ENCODE measurements around the gene DLGAP4. TPM values are rescaled to one million over a fixed set of nuclear protein-coding genes. Genes with fewer than 3 reads are reported as not detected.
A peak's percentile ranks its signal among the peaks of the same experiment; 100 is the strongest.

The DLGAP4 gene
- polyA plus RNA-seq, 4 donors: 45.2 to 78.3 (median 64.8) TPM

- DNase-seq (ENCODE audit: low read depth in 4 of 4, low spot score in 2 of 4): no peak
Measured at GRCh38 chr20:36525620-36526365, 219.7 kb downstream of the DLGAP4 start.

GRCh38 chr20:36526521-36527011 is 220.4 kb downstream of the DLGAP4 start:
- DNase-seq (ENCODE audit: low read depth in 4 of 4, low spot score in 2 of 4): no peak

GRCh38 chr20:36527331-36528125 is 221.4 kb downstream of the DLGAP4 start:
- no peak for DNase-seq (ENCODE audit: low read depth in 4 of 4, low spot score in 2 of 4)

GRCh38 chr20:36528176-36528874 is 222.2 kb downstream of the DLGAP4 start:
- DNase-seq (ENCODE audit: low read depth in 4 of 4, low spot score in 2 of 4): no peak

DNA sequence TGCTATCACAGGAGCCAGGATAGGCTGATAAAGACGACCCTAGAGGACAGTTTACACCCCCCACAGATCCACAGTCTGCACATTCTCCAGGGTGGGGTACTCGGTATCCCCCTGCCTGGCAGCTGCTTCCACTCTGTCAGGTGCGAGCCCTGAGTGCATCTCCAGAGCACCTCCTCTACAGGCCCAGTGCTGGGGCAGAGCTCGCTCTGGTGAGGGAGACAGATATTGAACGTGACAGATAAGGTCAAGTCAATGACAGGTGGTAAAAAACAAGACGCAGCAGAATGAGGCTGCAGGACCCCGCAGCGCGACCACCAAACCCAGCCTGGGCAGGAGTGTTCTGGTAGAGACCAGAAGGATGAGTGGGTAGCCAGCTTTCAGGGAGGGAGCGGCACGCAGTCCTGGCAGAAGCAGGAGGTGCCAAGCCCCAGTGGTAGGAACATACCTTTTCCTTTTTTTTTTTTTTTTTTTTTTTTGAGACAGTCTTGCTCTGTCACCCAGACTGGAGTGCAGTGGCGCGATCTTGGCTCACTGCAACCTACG is 222.8 kb downstream of the DLGAP4 start:
- no peak for DNase-seq (ENCODE audit: low read depth in 4 of 4, low spot score in 2 of 4)

DNA sequence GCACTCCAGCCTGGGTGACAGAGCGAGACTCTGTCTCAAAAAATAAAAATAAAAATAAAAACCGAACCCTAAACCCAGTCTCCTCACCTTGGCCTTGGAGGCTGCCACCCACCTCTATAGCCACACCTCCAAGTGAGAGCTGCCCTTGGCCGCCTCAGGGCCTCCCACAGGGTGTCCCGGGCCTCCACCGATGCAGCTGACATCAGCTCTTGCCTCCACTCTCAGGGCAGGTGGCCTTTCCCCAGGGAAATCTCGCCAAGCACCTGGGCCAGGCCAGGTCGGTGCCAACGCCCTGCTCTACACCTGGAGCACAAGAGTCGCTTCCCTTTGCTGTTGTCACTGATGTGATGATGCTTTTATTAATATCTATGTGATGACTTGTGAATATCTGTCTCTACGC is 226.2 kb downstream of the DLGAP4 start:
- DNase-seq (ENCODE audit: low read depth in 4 of 4, low spot score in 2 of 4): no peak

GRCh38 chr20:36532822-36533221 is 226.7 kb downstream of the DLGAP4 start:
- no peak for DNase-seq (ENCODE audit: low read depth in 4 of 4, low spot score in 2 of 4)

DNA sequence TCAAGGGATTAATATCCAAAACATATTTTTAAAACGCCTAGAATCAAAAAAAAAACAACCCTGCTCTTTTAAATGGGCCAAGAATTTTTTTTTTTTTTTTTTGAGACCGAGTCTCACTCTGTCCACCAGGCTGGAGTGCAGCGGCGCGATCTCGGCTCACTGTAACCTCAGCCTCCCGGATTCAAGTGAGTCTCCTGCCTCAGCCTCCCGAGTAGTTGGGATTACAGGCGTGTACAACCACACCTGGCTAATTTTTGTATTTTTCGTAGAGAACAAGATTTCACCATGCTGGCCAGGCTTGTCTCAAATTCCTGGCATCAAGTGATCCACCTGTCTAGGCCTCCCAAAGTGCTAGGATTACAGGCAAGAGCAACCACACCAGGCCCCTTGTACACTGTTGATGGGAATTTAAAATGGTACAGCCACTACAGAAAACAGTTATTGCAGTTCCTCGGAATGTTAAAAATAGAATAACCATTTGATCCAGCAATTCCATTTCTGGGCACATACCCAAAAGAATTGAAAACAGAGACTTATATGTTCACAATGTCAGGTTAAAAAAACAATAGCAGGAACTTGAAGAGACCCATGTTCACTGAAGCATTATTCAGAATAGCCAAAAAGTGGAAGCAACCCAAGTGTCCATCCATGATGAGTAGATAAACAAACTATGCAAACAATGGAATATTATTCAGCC is 232.0 kb downstream of the DLGAP4 start:
- DNase-seq (ENCODE audit: low read depth in 4 of 4, low spot score in 2 of 4): no peak

- DNase-seq (ENCODE audit: low read depth in 4 of 4, low spot score in 2 of 4): no peak
Measured at GRCh38 chr20:36540551-36541211, 234.5 kb downstream of the DLGAP4 start.

GRCh38 chr20:36541227-36541767 is 235.2 kb downstream of the DLGAP4 start, which contains the start of gene MYL9:
MYL9 (plus strand) TSS chr20:36541519; CDS start chr20:36544885, 3,366 bp downstream.
- DNase-seq (ENCODE audit: low read depth in 4 of 4, low spot score in 2 of 4): peak in 1 of 4 donors; percentile 59

DNA sequence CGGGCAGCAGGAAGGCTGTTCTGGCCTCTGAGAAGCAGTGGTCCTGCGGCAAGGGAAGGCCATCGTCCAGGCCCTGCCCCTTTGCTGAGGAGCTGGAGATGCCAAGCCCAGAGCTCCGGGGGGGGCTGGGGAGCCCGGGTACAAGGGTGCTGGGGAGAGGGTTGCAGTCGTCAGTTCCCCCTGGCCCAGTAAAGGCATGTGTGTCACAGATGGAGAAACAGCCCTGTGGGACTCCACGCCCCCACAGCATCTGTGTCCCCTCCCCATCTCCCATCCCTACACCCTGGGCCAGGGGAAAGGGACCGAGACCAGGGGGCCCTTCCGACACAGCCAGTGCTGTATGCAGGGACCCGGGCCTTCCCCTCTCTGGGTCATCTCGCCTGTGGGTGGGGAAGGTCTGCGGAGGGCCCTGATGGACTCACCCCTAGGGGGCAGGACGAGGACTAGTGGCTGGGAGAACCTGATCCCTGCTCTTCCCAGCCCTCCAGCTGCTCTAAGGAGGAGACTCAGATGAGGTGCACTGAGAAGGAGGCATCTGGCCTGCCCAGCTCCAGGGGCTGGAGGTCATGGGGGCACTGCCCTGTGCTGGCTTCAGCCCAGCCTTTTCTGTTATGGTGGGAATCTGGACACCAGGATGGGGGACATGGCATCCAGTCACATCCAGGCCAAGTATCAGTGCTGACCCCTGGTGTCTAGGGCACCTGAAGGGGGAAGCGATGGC is 235.8 kb downstream of the DLGAP4 start:
- no peak for DNase-seq (ENCODE audit: low read depth in 4 of 4, low spot score in 2 of 4)

DNA sequence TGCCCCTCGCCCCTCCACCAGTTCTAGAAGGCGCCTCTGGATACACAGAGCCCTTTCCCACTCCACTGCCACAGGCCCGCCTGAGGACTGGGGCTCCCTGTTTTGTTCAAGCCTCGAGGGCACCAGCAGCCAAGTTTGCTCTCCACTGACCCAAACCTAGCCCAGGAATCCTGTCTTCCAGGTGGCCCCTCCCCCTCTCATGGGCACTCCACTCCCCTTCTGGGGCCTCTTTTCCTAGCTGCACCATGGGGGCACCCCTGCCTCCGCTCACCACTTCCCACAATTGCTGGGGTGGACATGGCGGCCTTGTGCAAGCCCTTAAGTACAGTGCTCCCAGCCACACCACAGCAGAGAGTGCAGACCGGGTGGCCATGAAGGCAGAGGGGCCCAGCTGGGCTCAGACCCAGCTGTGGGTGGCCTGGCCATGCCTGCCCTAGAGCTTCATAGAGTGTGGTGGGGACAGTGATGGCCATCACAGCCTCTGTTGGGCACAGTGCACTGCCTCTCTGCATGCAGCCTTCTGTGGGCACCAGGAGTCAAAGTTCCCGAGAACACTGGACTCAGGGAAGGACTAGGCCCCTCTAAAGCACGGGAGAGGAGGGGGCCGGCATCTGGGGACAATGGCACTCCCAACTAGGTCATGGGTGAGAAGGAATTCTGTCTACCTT is 236.5 kb downstream of the DLGAP4 start:
- no peak for DNase-seq (ENCODE audit: low read depth in 4 of 4, low spot score in 2 of 4)

DNA sequence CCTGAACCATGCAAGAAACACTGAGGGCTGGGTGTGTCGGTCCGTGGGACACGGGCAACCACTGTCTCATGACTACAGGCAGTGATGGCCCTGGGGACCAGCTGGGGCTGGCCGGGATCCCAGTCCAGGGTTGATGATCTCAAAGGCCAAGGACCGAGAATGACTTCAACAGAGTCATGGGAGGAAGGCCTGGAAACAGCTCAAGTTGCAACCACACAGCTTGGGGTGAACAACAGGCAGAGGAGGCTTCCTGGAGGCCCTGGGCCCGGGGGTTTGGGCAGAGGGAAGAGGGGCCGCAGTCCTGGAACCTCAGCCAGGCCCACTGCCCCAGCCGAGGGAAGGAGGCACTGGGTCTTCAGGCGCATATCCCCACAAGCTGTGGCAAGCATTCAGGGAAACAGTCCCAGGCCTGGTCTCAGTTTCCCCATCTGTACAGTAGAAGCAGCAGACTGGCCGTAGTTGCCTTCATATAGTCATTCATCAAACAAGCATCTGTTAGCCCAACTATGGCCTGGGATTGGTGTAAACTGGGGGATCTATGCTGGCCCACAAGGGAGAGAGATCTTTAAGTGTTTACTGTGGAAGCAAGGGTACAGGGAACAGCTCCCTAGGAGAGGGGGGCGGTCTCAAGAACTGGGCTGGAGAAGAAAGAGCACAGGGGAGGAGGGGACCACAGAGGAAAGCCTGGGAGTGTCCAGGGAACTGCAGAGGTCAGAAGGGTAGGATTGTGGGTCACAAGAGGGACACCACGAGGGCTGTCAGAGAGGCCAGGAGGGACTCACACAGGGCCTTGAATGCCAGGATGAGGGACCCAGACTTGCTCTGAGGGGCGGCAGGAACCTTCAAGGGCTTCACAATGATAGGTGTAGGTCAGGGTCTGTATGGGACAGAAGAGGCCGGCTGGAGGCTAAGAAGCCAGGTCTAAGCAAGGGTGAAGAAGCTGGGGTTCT is 237.3 kb downstream of the DLGAP4 start:
- no peak for DNase-seq (ENCODE audit: low read depth in 4 of 4, low spot score in 2 of 4)

DNA sequence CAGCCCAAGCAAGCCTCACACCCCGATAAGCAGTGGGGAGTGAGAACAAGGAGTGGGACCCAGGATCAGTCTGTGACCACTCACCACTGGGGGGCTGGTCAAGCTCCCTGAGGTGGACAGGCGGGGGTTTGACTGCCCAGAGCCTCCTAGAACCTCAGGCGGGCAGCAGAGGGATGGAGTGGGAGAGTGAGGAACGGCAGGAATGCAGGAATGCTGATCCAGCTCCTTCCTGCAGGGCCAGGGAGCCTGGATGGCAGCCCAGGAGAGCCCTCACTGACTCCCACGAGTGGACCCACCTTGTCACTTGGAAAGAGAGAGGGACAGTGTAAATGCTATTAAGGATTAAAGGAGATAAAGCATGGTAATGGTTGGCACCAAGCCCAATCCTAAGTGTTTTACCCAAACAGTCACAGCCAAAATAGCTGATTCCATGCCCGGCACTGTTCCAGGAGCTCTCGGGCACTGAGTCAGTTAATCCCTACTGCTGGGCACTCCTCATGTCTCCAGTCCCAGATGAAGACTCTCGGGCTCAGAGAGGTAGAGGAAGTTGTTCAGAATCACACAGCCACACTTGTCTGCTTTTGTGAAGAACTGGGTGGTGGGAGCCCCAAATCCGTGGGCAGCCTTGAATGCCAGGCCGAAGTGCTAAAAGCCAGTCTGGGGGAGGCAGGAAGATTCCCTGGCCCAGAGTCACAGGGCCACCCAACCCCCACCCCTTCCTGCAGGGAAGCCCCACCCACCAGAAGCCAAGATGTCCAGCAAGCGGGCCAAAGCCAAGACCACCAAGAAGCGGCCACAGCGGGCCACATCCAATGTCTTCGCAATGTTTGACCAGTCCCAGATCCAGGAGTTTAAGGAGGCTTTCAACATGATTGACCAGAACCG is 238.2 kb downstream of the DLGAP4 start:
- DNase-seq (ENCODE audit: low read depth in 4 of 4, low spot score in 2 of 4): no peak

DNA sequence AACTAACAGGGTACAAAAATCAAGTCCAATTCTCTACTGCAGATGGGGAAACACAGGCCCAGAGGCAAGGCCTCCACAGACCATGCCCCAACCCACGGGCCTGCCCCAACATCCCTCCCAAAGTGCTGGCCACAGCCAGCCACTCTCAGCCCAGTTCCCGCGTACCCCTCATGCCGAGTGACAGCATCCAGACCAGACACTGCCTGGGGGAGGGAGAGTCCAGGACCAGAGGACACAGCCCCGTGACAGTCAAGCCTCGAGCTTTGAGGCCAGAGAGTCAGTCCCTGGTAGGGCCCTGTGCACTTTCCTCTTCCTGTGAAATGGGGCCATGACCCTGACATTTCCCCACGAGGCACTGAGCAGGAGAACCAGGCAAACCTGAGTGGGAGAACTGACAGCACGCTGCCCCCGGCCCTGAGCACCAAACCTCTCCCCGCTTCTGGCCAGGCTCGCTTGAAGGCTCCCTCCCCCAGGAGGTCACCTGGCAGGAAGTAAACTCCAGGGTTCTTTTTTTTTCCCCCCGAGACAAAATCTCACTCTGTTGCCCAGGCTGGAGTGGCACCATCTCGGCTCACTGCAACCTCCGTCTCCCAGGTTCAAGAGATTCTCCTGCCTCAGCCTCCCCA is 240.1 kb downstream of the DLGAP4 start:
- no peak for DNase-seq (ENCODE audit: low read depth in 4 of 4, low spot score in 2 of 4)

All from left renal cortex interstitium (tissue), 4 donors.